KG1 (cell line): ENCODE results near the gene IQSEC2.

Experiments used
- DNase-seq: peaks from one replicate; lab custom pipeline; 2025; lab: John Stamatoyannopoulos, UW

Gene IQSEC2

GRCh38 chrX:53305219-53305995 lies 24.0 kb upstream of the IQSEC2 start:
- no peak for DNase-seq

DNA sequence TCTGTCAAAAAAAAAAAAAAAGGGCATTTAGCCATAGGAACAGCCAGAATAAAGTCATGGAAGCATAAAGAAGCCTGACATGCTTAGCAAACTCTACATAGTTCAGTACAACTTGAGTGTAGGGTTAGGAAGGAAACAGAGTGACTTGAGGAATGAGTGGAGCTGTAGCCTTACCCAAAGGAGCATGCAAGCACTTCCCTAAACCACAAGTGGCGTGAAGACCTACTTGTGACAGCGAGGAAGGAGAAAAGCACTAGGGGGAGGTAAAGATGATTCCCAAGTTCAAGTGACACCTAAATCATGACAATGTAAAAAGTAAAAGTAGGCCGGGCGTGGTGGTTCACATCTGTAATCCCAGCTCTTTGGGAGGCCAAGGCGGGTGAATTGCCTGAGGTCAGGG lies 21.8 kb upstream of the IQSEC2 start:
- DNase-seq, result no peak

GRCh38 chrX:53300157-53300556 lies 18.8 kb upstream of the IQSEC2 start:
- DNase-seq, result no peak

DNA sequence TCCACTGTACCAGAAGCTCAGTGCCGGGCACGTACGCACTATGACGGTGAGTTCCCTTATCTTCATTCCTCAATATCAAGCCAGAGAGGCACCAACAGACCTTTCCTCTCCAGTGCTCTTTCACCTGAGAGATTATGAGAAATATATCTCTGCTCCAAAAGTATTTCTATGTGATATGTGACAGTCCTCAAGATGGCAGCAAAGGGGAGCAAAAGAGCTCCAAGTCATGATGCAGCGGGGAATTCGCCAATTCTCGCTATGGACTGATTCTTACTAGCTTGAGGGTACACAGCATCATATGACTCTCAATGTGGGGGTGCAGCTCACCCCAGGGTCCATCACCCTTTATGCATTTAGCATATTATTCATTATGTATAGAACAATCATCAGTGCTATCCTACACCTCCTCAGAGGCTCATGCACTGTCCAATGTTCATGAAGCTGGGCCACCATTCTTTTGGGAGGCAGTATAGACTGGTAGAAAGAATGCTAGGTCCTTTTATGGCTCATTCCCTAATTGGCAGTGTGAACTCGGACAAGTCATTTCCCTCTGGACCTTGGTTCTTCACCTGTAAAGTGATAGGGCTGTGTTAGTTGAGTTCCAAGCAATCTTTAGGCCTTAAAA lies 12.8 kb upstream of the IQSEC2 start:
- no peak for DNase-seq

GRCh38 chrX:53291596-53291995 lies 10.2 kb upstream of the IQSEC2 start:
- DNase-seq, result no peak

GRCh38 chrX:53290441-53291041 lies 9.2 kb upstream of the IQSEC2 start:
- DNase-seq, result no peak

GRCh38 chrX:53288189-53288588 lies 6.8 kb upstream of the IQSEC2 start:
- no peak for DNase-seq

GRCh38 chrX:53287493-53288138 lies 6.2 kb upstream of the IQSEC2 start:
- peak; percentile 18 for DNase-seq

- DNase-seq, result no peak
Measured at GRCh38 chrX:53286171-53286570, 4.8 kb upstream of the IQSEC2 start.

GRCh38 chrX:53285591-53285990 lies 4.2 kb upstream of the IQSEC2 start:
- DNase-seq, result no peak

- DNase-seq, result peak; percentile 3
Measured at GRCh38 chrX:53284684-53285447, 3.5 kb upstream of the IQSEC2 start.

- no peak for DNase-seq
Measured at GRCh38 chrX:53283567-53283966, 2.2 kb upstream of the IQSEC2 start.

- no peak for DNase-seq
Measured at GRCh38 chrX:53283099-53283498, 1.7 kb upstream of the IQSEC2 start.

- no peak for DNase-seq
Measured at GRCh38 chrX:53281963-53282695, 745 bp upstream of the IQSEC2 start.

DNA sequence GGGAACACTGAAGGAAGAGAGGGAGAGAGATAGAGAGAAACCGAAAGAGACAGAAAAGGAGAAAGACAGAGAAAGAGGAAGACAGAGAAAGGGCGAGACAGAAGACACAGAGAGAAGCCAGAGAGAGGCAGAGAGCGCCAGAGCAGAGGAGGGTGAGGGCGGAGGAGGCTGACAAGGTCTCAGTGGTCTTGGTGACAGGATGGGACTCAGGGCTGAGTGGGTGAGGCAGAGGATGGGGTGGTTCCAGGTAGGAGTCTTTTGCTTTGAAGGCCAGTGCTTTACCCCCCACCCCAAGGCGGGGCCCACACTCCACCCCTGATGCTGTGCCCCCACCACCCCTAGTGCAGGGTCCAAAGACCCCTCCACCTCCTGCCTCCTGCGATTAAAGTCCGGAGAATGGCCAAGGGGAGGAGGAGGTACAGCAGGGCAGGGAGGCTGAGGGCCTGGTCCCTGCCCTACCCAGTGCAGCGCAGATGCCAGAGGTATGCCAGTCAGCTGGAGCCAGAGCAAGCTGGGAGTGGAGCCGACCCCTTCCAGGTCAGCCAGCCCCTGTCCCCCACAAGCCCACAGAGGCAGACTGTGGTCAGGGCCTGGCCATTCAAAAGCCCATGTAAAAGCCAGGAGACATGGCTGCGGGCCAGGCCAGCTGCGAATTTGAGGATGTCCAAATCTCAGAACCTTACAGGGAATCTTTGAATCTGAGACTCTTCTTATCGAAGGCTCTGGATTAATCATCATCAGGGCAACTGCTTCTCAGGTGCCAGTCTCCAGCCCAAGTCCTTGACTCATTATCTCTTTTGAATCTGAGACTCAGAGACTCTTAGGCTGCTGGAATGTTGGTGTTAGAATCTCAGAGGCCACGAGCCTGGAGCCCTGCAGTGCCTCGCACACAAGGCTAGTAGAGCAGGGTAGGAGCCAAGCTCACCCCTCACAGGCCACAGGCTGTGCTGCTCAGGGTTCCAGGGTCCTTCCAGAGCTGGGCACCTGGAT lies 758 bp downstream of the IQSEC2 start:
- DNase-seq, result no peak

DNA sequence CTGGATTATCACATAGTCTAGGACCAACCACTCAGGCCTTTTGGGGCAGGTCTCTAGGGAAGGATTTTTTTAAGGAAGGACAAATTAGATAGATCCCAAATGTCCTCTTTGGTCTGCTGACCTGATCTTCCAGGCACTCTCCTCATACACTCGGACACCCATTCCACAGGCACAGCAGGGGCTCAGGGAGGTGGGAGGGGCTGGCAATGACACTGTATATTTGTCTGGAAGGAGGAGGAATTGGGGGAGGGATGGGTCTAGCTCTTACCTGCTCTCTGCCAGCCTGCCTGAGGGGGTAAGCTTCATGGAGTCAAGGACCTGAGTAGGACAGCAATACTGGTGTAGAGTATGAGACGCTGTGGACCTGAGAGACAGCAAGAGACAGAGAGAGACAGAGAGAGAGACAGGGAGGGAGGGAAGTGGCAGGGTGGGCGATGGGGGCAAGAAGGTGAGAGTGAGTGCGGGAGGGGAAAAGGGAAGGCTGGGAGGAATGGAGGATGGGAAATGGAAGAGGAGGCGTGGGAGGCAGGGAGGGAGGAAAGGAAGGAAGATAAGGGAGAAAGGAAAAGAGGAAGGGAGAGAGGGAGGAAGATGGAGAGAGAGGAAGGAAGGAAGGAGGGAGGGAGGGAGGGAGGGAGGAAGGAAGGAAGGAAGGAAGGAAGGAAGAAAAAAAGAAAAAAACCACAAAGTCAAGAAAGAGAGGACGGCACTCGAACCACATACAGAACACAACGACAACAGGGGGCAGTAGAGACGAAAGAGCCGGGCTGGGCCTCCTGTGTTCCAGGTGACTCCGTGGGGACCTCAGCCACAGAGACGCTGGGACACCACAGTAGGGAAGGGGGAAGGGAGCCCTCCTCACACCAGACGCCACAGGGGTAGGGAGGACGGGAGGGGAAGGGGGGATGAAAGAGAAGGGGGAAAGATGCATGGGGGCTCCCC lies 1.8 kb downstream of the IQSEC2 start:
- no peak for DNase-seq

- no peak for DNase-seq
Measured at GRCh38 chrX:53272808-53273337, 8.5 kb downstream of the IQSEC2 start.

- DNase-seq, result no peak
Measured at GRCh38 chrX:53269536-53270107, 11.8 kb downstream of the IQSEC2 start.
